GM19468 (cell line): ENCODE measurements around the gene EPHA6.
"Not testable (repeated sequence)": the region's sequence is repeated elsewhere in the genome, so short reads cannot be mapped to it uniquely, and the experiment has no call there.

Experiments
- ATAC-seq: cut with Tn5 transposase; IDR thresholded peaks from one replicate; pipeline ENCODE4 v1.9.1; 2021; ENCODE audit warnings: mild to moderate bottlenecking, moderate library complexity, moderate number of reproducible peaks; ENCODE audit not compliant: unreplicated experiment; ENCODE audit errors: extremely low read depth

EPHA6 gene

GRCh38 chr3:97388774-97389173 lies 574.4 kb downstream of the EPHA6 start:
- no peak for ATAC-seq

GRCh38 chr3:97389936-97390335 lies 575.5 kb downstream of the EPHA6 start:
- no peak for ATAC-seq

GRCh38 chr3:97391167-97391566 lies 576.8 kb downstream of the EPHA6 start:
- ATAC-seq = no peak

- no peak for ATAC-seq
These were observed 595.2 kb downstream of the EPHA6 start for GRCh38 chr3:97409612-97410011.

- ATAC-seq = no peak
These were observed 607.2 kb downstream of the EPHA6 start for GRCh38 chr3:97421565-97421964.

GRCh38 chr3:97425002-97425401 lies 610.6 kb downstream of the EPHA6 start:
- no peak for ATAC-seq

GRCh38 chr3:97430601-97431000 lies 616.2 kb downstream of the EPHA6 start:
- ATAC-seq = no peak

GRCh38 chr3:97432914-97433313 lies 618.5 kb downstream of the EPHA6 start:
- no peak for ATAC-seq

- no peak for ATAC-seq
These were observed 623.7 kb downstream of the EPHA6 start for GRCh38 chr3:97438131-97438530.

GRCh38 chr3:97439373-97439772 lies 625.0 kb downstream of the EPHA6 start:
- ATAC-seq = no peak

GRCh38 chr3:97464035-97464434 lies 649.6 kb downstream of the EPHA6 start:
- no peak for ATAC-seq

GRCh38 chr3:97470481-97470880 lies 656.1 kb downstream of the EPHA6 start:
- ATAC-seq = no peak

GRCh38 chr3:97479740-97480139 lies 665.3 kb downstream of the EPHA6 start:
- ATAC-seq = no peak

- ATAC-seq = not testable (repeated sequence)
These were observed 666.4 kb downstream of the EPHA6 start for GRCh38 chr3:97480696-97481289.

GRCh38 chr3:97481416-97481815 lies 667.0 kb downstream of the EPHA6 start:
- ATAC-seq = no peak

- ATAC-seq = no peak
These were observed 670.8 kb downstream of the EPHA6 start for GRCh38 chr3:97485206-97485605.

GRCh38 chr3:97487587-97487986 lies 673.2 kb downstream of the EPHA6 start:
- ATAC-seq = no peak

- no peak for ATAC-seq
These were observed 674.3 kb downstream of the EPHA6 start for GRCh38 chr3:97488741-97489140.

- no peak for ATAC-seq
These were observed 681.5 kb downstream of the EPHA6 start for GRCh38 chr3:97495896-97496295.

- no peak for ATAC-seq
These were observed 682.7 kb downstream of the EPHA6 start for GRCh38 chr3:97497138-97497537.

- ATAC-seq = no peak
These were observed 690.1 kb downstream of the EPHA6 start for GRCh38 chr3:97504463-97504862.

GRCh38 chr3:97510795-97511194 lies 696.4 kb downstream of the EPHA6 start:
- ATAC-seq = no peak

GRCh38 chr3:97515076-97515475 lies 700.7 kb downstream of the EPHA6 start:
- no peak for ATAC-seq
